ENCODE data around the gene MYG1. TPM values are rescaled to one million over a fixed set of nuclear protein-coding genes. Genes with fewer than 3 reads are reported as not detected.
"Not testable (repeated sequence)": the region's sequence is repeated elsewhere in the genome, so short reads cannot be mapped to it uniquely, and the experiment has no call there.

MYG1 gene
- total RNA-seq, 2 experiments from 2014 or later, result 49.0 to 53.7 TPM

- DNase-seq, result no peak
- POLR2A ChIA-PET, result no interaction called here
- Mint-ChIP-seq H3K27ac (no peak overlapping the region), H3K4me1 (peaks cover 4% of the 10 kb centered on the region), H3K9me3 (no peaks in the 10 kb centered on the region), H3K4me3 (no peak overlapping the region), H3K36me3 (ENCODE audit: low read depth) (peaks cover 44% of the 10 kb centered on the region), H3K27me3 (no peaks in the 10 kb centered on the region)
- CTCF ChIA-PET, result no interaction called here
Observed at GRCh38 chr12:53313996-53314395, 14.5 kb downstream of the MYG1 start.

- DNase-seq, result no peak
- Mint-ChIP-seq H3K36me3 (ENCODE audit: low read depth) (peaks cover 16% of the 10 kb centered on the region), H3K4me1 (peaks cover 41% of the 10 kb centered on the region), H3K27me3 (no peaks in the 10 kb centered on the region), H3K27ac (peak overlapping the region; percentile 95), H3K9me3 (no peaks in the 10 kb centered on the region), H3K4me3 (peak overlapping the region; percentile 90)
- POLR2A ChIA-PET, result interaction anchor here (0.6 to 8.8 kb wide), 30 partner anchors 10 to 314 kb away, joined by 3 to 141 read pairs (median 4); partner anchors contain the start of genes CSAD, ESPL1, ITGB7 and MAP3K12
- CTCF ChIA-PET, result interaction anchor here (0.6 to 7.3 kb wide), 71 partner anchors 9 to 314 kb away, joined by 3 to 144 read pairs (median 5); partner anchors contain the start of genes CSAD, EIF4B, ESPL1 and ITGB7
Observed at GRCh38 chr12:53320352-53321195, 21.1 kb downstream of the MYG1 start.

DNA sequence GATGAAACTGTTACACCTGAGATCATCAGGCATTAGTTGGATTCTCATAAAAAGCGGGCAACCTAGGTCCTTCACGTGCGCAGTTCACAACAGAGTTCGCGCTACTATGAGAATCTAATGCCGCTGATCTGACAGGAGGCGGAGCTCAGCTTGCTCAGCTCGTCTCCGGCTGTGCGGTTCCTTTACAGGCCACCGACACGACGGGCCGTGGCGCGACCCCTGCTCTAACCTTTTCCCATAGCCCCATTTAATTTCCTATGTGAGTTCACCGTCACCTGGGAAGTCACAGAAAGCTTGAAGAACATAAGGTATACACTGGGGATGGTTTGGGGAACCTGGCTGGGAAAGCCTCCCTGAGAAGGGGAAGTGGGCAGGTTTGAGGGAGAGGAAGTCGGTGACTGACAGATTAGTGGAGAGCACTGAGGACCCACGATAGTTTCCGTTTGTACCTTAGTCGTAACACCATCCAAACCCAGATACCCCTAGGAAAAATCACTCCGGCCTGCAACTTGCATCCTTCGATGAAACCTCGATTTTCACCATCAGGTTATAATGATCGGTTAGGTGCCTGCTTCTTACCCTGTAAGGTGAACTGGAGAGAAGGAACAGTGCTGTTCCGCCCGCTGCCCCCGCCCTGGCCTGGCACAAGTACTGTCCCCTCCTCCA lies 24.8 kb downstream of the MYG1 start:
- Mint-ChIP-seq H3K9me3 (no peaks in the 10 kb centered on the region), H3K36me3 (ENCODE audit: low read depth) (no peaks in the 10 kb centered on the region), H3K27ac (peak overlapping the region; percentile 97), H3K27me3 (peaks cover 12% of the 10 kb centered on the region), H3K4me1 (peaks cover 42% of the 10 kb centered on the region), H3K4me3 (peak overlapping the region; percentile 83)
- ChIA-PET POLR2A (interaction anchor here (0.6 to 8.8 kb wide), 22 partner anchors 8 to 180 kb away, joined by 3 to 141 read pairs (median 8); partner anchors contain the start of genes CSAD, ESPL1, ITGB7 and MAP3K12), CTCF (interaction anchor here (0.6 to 7.7 kb wide), 31 partner anchors 11 to 352 kb away, joined by 3 to 144 read pairs (median 5); partner anchors contain the start of genes AMHR2, ATP5MC2, CSAD and ESPL1)
- DNase-seq, result peak; percentile 73

DNA sequence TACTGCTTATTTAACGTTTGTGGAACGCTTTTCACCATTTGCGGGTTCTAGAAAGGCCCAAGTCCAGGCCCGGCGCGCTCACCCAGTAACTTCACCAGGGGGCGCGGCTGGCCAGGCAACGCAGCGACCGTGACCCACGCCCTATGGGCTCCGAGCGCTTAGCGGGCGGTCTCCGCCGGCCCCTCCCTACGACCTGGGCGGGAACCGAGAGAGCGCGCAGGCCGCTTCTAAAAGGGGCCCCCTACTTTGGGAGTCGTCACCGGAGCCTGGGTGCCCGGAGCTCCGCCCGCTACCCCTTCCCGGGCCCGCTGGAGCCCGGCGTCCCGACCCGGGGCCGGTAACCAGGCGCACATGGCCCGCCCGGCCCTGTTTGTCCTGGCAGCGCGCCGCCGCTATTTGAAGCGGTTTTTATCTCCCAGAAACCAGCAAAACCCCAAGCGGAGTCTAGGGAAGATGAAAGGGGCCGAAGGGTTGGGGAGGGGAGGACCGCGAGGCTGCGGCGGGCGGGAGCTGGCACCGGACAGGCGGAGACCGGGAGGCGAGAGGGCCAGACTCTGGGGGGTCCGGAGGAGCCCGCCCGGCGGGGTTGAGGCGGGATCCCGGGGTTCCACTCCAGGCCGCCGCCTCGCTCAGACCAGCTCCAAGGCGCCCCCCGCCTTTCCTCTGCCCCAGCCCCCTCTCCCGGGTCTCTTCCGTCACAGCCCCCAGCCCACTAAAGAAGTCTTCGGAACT lies 25.4 kb downstream of the MYG1 start:
- peak; percentile 90 for DNase-seq
- H3K4me3 Mint-ChIP-seq, result peak overlapping the region; percentile 83
- ChIA-PET CTCF (interaction anchor here (0.9 to 7.7 kb wide), 22 partner anchors 21 to 319 kb away, joined by 3 to 144 read pairs (median 4); partner anchors contain the start of genes CSAD, ESPL1, MYG1 and PFDN5), POLR2A (interaction anchor here (0.7 to 8.8 kb wide), 22 partner anchors 8 to 271 kb away, joined by 3 to 141 read pairs (median 8); partner anchors contain the start of genes CSAD, ESPL1, ITGB7 and MAP3K12)
- H3K27me3 Mint-ChIP-seq, result peaks cover 15% of the 10 kb centered on the region
- H3K36me3 Mint-ChIP-seq (ENCODE audit: low read depth), result no peaks in the 10 kb centered on the region
- H3K27ac Mint-ChIP-seq, result peak overlapping the region; percentile 97
- H3K4me1 Mint-ChIP-seq, result peaks cover 40% of the 10 kb centered on the region
- H3K9me3 Mint-ChIP-seq, result no peaks in the 10 kb centered on the region

DNA sequence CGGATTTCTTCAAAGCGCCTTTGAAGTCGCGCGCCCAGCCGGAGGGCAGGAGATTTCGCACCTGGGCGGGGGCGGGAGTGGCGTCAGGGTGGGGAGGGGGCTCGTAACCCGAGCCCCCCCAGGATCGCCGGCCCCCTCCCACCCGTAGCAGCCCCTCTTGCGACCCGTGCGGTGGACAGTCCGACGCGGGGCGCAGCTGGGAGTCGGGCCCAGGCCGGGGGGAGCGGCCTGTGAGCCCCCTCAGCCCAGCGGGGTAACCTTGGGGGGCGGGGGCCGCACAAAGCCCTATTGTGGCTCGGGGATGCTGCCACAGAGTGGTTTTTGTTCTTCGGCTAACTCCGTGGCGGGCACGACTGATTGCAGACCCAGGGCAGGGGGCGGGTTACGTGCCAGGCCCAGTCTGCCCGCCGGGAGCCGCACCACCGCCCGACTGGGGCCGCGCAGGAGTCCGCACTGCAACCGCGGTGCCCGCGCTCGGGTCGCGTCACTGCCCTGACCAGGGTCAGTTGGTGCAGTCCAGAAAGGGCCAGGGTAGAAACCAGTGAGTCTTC lies 26.1 kb downstream of the MYG1 start:
- Mint-ChIP-seq H3K9me3 (no peaks in the 10 kb centered on the region), H3K4me1 (peaks cover 34% of the 10 kb centered on the region), H3K27me3 (peaks cover 19% of the 10 kb centered on the region), H3K36me3 (ENCODE audit: low read depth) (no peaks in the 10 kb centered on the region), H3K27ac (peak overlapping the region; percentile 71), H3K4me3 (peak overlapping the region; percentile 83)
- ChIA-PET POLR2A (interaction anchor here (0.7 to 8.8 kb wide), 19 partner anchors 8 to 272 kb away, joined by 3 to 141 read pairs (median 9); partner anchors contain the start of genes CSAD, ESPL1, MAP3K12 and MYG1), CTCF (interaction anchor here (0.9 to 7.7 kb wide), 14 partner anchors 20 to 183 kb away, joined by 3 to 144 read pairs (median 4); partner anchors contain the start of genes PFDN5, SP1 and TARBP2)
- DNase-seq, result peak; percentile 33

GRCh38 chr12:53326460-53327185 lies 27.1 kb downstream of the MYG1 start:
- Mint-ChIP-seq H3K4me1 (peaks cover 23% of the 10 kb centered on the region), H3K27ac (peak overlapping the region; percentile 71), H3K9me3 (no peaks in the 10 kb centered on the region), H3K4me3 (peak overlapping the region; percentile 71), H3K27me3 (peaks cover 20% of the 10 kb centered on the region), H3K36me3 (ENCODE audit: low read depth) (no peaks in the 10 kb centered on the region)
- no peak for DNase-seq
- ChIA-PET CTCF (interaction anchor here (0.6 to 7.7 kb wide), 15 partner anchors 9 to 225 kb away, joined by 3 to 110 read pairs (median 3); partner anchors contain the start of genes SP1, SP7 and TARBP2), POLR2A (interaction anchor here (0.7 to 2.4 kb wide), 5 partner anchors 19 to 174 kb away, joined by 3 to 10 read pairs (median 3); partner anchors contain the start of genes ITGB7, PRR13 and TARBP2)

GRCh38 chr12:53327435-53328042 lies 28.0 kb downstream of the MYG1 start:
- Mint-ChIP-seq H3K27me3 (peaks cover 27% of the 10 kb centered on the region), H3K4me3 (peak overlapping the region; percentile 4), H3K4me1 (peaks cover 21% of the 10 kb centered on the region), H3K36me3 (ENCODE audit: low read depth) (no peaks in the 10 kb centered on the region), H3K27ac (no peak overlapping the region), H3K9me3 (no peaks in the 10 kb centered on the region)
- ChIA-PET CTCF (interaction anchor here (0.9 to 7.7 kb wide), 10 partner anchors 9 to 182 kb away, joined by 3 to 110 read pairs (median 6); partner anchors contain the start of genes SP7 and TARBP2), POLR2A (interaction anchor here (0.7 to 2.4 kb wide), 4 partner anchors 18 to 174 kb away, joined by 3 to 10 read pairs (median 3); partner anchors contain the start of genes ITGB7, PRR13 and TARBP2)
- no peak for DNase-seq

- ChIA-PET POLR2A (interaction anchor here (1.6 to 2.4 kb wide), 2 partner anchors 17 to 114 kb away, joined by 3 to 10 read pairs; partner anchors contain the start of gene PRR13), CTCF (interaction anchor here (0.9 to 7.7 kb wide), 7 partner anchors 18 to 181 kb away, joined by 3 to 110 read pairs (median 8); partner anchors contain the start of gene TARBP2)
- H3K4me3 Mint-ChIP-seq, result no peak overlapping the region
- H3K4me1 Mint-ChIP-seq, result peaks cover 17% of the 10 kb centered on the region
- no peak for DNase-seq
- H3K36me3 Mint-ChIP-seq (ENCODE audit: low read depth), result no peaks in the 10 kb centered on the region
- peaks cover 27% of the 10 kb centered on the region for H3K27me3 Mint-ChIP-seq
- H3K27ac Mint-ChIP-seq, result no peak overlapping the region
- H3K9me3 Mint-ChIP-seq, result no peaks in the 10 kb centered on the region
Observed at GRCh38 chr12:53328043-53328435, 28.5 kb downstream of the MYG1 start.

DNA sequence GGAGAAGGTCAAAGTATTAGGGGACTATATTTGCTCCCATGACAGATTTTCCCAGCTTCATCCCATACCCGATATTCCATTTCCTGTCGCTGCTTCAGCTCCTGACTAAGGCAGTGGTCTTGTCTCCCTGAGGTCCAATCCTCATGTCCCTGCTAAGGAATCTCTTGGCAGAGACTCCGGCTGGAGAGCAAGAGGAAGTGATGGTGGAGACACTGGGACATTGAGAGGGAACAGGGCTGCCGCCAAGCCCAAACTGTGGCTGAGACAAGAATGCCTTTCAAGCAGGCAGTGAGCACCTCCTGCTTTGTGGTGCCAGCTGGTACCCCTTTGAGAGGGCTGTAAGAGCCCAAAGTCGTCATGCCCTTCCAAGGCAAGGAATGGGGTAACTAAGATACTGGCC lies 31.2 kb downstream of the MYG1 start:
- no peak for DNase-seq
- Mint-ChIP-seq H3K27ac (no peak overlapping the region), H3K27me3 (peaks cover 47% of the 10 kb centered on the region), H3K9me3 (no peaks in the 10 kb centered on the region), H3K4me1 (peaks cover 8% of the 10 kb centered on the region), H3K36me3 (ENCODE audit: low read depth) (no peaks in the 10 kb centered on the region), H3K4me3 (no peak overlapping the region)
- POLR2A ChIA-PET, result interaction anchor here (1.0 to 1.8 kb wide), 3 partner anchors 9 to 61 kb away, joined by 3 to 5 read pairs (median 4); partner anchors contain the start of genes AAAS and SP1
- CTCF ChIA-PET, result interaction anchor here (1.4 to 7.7 kb wide), 4 partner anchors 9 to 21 kb away, joined by 5 to 110 read pairs (median 10); partner anchors contain the start of gene AAAS

DNA sequence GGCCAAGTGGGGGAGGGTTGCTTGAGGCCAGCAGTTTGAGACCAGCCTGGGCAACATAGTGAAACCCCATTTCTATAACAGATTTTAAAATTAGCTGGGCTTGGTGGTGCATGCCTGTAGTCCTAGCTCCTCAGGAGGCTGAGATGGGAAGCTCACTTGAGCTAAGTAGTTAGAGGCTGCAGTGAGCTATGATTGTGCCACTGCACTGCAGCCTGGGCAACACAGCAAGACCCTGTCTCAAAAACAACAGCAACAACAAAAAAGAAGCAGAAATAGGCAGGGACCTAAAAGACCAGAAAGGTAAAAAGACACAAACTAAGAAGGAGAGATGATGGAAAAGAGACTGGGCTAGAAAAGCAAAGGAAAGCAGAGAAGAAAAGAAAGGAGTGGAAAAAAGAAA lies 32.8 kb downstream of the MYG1 start:
- not testable (repeated sequence) for H3K27ac Mint-ChIP-seq; H3K36me3 Mint-ChIP-seq (ENCODE audit: low read depth); H3K4me1 Mint-ChIP-seq; DNase-seq; H3K4me3 Mint-ChIP-seq; H3K9me3 Mint-ChIP-seq
- CTCF ChIA-PET, result interaction anchor here (1.0 to 2.0 kb wide), 2 partner anchors 13 to 119 kb away, joined by 3 to 7 read pairs; no protein-coding TSS in a partner anchor
- peaks cover 58% of the 10 kb centered on the region for H3K27me3 Mint-ChIP-seq
- POLR2A ChIA-PET, result interaction anchor here (1.3 to 1.6 kb wide), 2 partner anchors 9 to 13 kb away, joined by 4 read pairs; no protein-coding TSS in a partner anchor
